Measurements from ENCODE around the gene EXOSC1.

GRCh38 chr10:97450828-97451227 lies 5.0 kb upstream of the EXOSC1 start:
- TF ChIP-seq CTCF (IDR thresholded peaks at IDR 0.05; ENCODE audit: low read depth, low read length, missing input control): no peak
- no peak for TF ChIP-seq FOXA1 (IDR thresholded peaks at IDR 0.05)
- TF ChIP-seq MAX (IDR thresholded peaks at IDR 0.05): no peak
- no peak for TF ChIP-seq GABPA (IDR thresholded peaks at IDR 0.05 in 1 of 2, conservative IDR thresholded peaks at IDR 0.05 in 1 of 2)
- TF ChIP-seq SP1 (IDR thresholded peaks at IDR 0.05): no peak
- TF ChIP-seq TAF1 (conservative IDR thresholded peaks at IDR 0.05): no peak
- no peak for TF ChIP-seq REST (IDR thresholded peaks at IDR 0.05)

All from liver (tissue), 3 donors.